ENCODE data around the gene ITGA2.

DNA sequence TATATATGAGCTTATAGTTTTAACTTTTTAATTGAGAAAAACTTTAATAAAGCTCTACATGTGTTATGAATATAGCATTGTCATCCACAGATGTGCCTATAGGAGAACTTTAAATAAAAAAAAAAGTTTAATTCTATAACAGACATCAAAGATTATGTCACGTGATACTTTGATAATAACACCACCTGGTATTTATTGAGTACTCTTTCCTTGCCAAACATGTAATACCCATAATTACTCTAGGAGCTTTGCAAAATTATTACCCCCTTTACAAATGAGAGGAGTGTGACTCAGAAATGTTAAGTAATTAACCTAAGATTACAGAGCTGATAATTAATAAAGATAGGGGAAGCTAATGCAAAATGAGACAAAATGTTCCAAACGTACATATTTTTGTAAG, 43.0 kb downstream of the ITGA2 start:
- TF ChIP-seq, protein P1, sequence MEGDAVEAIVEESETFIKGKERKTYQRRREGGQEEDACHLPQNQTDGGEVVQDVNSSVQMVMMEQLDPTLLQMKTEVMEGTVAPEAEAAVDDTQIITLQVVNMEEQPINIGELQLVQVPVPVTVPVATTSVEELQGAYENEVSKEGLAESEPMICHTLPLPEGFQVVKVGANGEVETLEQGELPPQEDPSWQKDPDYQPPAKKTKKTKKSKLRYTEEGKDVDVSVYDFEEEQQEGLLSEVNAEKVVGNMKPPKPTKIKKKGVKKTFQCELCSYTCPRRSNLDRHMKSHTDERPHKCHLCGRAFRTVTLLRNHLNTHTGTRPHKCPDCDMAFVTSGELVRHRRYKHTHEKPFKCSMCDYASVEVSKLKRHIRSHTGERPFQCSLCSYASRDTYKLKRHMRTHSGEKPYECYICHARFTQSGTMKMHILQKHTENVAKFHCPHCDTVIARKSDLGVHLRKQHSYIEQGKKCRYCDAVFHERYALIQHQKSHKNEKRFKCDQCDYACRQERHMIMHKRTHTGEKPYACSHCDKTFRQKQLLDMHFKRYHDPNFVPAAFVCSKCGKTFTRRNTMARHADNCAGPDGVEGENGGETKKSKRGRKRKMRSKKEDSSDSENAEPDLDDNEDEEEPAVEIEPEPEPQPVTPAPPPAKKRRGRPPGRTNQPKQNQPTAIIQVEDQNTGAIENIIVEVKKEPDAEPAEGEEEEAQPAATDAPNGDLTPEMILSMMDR (IDR thresholded peaks at IDR 0.05) = no peak
- TF ChIP-seq POLR2A (IDR thresholded peaks at IDR 0.05) (no peak), POLR2AphosphoS5 (IDR thresholded peaks at IDR 0.05) (no peak)
